ENCODE results near the gene FZR1. TPM values are rescaled to one million over a fixed set of nuclear protein-coding genes. Genes with fewer than 3 reads are reported as not detected.

FZR1 gene
- total RNA-seq = 16.2 and 19.4 TPM in 2 replicates

DNA sequence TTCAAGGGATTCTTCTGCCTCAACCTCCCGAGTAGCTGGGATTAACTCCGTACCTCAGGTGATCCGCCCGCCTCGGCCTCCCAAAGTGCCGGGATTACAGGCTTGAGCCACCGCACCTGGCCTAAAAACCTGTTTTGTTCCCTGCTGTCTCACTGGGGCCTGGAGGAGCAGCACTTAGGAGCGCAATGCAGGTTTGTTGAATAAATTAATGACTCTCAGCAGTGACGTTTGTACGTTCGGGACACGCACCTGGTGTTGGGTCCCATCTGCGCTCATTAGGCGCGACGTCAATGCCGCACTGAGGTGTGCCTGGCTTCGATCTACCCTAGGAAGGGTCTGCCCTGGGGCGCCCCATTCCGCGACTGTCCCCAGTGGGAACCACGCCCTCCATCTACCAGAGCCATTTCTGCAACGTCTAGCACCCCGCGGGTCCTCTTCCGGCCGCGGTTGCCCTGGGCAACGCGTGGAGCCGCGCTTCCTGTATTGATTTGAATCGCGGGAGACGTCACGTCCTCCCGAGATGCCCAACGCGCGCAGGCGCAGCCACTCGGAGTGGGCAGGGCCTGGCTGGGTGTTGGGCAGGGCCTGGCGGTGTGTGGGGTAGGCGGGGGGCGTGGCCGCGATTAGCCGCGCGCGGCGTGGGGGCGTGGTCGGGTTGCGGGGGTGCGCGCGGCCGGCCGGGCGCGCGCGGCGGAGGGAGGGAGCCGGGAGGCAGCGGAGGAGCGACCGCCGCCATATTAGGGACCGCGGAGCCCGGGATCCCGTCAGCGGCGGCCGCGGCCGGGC, at the start of gene FZR1:
TSS of gene FZR1 (plus strand) at position 714 of the 786 bp plus-strand sequence. CDS start 16,679 bp downstream, outside the sequence.

GRCh38 chr19:3480383-3481091, 25.6 kb upstream of the FZR1 start, which contains the start of gene SMIM24:
SMIM24 (minus strand) TSS chr19:3480525; CDS start chr19:3480463, 62 bp downstream.

DNA sequence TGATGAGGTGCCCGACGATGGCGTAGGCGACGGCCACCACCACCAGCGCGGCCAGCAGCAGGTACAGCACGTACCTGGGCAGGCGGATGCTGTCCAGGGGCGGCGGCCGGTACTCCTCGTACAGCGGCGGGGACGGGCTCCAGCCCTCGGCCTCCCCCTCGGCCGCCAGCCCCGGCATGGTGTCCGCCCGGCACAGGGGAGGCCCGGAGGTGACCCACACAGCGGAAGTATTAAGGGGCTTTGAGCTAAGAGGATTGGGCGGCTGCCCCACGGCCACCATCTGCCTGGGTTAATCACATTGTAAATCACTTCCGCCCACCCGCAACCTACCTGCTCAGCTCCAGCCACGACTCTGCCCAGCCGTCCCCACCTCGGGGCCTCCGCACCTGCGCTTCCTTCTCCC, 22.9 kb upstream of the FZR1 start, which contains the start of gene SMIM44:
TSS of gene SMIM44 (minus strand) at position 216 of the 403 bp plus-strand sequence. CDS start at position 178, 38 bp downstream.

GRCh38 chr19:3500429-3501101, 5.5 kb upstream of the FZR1 start, which contains the start of gene DOHH:
DOHH (minus strand) TSS chr19:3500674; CDS start chr19:3496814, 3,860 bp downstream.

GRCh38 chr19:3538965-3539755, 33.0 kb downstream of the FZR1 start, which contains the start of gene TEKTIP1:
TEKTIP1 (plus strand) TSS chr19:3539174; CDS start chr19:3539178, 4 bp downstream.

DNA sequence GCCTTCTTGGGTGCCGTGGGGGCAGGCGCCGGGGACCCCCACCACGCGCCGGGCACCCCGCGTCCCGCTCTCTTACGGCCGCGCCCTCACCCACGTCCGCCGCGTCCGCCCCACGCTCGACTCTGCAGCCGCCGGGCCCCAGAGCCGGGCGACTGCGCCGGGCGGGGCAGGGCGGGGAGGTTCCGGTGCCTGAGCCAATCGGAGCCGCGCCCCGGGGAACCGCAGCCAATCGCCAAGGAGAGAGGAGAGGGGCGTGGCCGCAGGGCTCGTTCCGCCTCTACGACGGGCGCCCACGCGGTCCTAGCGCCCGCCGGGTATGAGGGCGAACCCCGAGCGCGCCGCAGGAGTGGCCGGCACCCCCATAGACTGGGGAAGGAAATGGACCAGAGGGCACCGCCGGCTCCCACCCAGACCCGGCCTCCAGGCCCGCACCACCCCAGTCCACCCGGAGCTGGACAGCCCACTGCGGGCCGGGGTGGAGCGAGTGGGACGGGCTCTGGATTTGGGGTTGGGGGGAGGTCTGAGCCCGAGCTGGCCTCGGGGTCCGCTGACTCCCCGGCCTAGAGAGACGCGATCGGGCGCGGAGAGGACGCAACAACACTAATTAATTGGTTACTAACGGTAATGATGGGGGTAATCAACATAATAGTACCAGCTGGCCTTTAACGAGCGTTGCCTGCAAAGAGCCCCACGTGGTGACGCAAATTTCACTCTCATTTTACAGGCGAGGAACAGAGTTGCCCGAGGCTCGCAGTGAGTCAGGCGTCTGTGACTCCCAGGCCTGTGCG, 51.5 kb downstream of the FZR1 start, which contains the start of gene MFSD12:
TSS of gene MFSD12 (minus strand) at position 126 of the 788 bp plus-strand sequence. CDS start 183 bp downstream, outside the sequence.

GRCh38 chr19:3572855-3573161, 66.7 kb downstream of the FZR1 start, which contains the start of gene HMG20B:
HMG20B (plus strand) TSS chr19:3572944; CDS start chr19:3573310, 366 bp downstream.

GRCh38 chr19:3585301-3586126, 79.4 kb downstream of the FZR1 start, which contains the start of gene GIPC3:
GIPC3 (plus strand) TSS chr19:3585478; CDS start chr19:3585598, 120 bp downstream.

Other genes starting within 250 kb of the FZR1 start
- gene NFIC, start 139.7 kb upstream of the FZR1 start, total RNA-seq = 36.3 and 65.0 TPM in 2 replicates
- gene SMIM24, start 25.8 kb upstream of the FZR1 start, total RNA-seq = not detected in 2 replicates
- gene SMIM44, start 22.9 kb upstream of the FZR1 start, total RNA-seq = not detected in 2 replicates
- 12.2 and 18.8 TPM in 2 replicates for gene DOHH, start 5.6 kb upstream of the FZR1 start, total RNA-seq
- not detected in 2 replicates for gene TEKTIP1, start 32.9 kb downstream of the FZR1 start, total RNA-seq
- 56.2 and 65.9 TPM in 2 replicates for gene MFSD12, start 51.3 kb downstream of the FZR1 start, total RNA-seq
- gene HMG20B, start 66.6 kb downstream of the FZR1 start, total RNA-seq = 92.5 and 95.8 TPM in 2 replicates
- gene GIPC3, start 79.2 kb downstream of the FZR1 start, total RNA-seq = 0.12 and 0.34 TPM in 2 replicates
- gene TBXA2R, start 100.6 kb downstream of the FZR1 start, total RNA-seq = 0.47 and 1.4 TPM in 2 replicates
- gene CACTIN, start 120.5 kb downstream of the FZR1 start, total RNA-seq = 21.6 and 23.5 TPM in 2 replicates
- 37.3 and 42.4 TPM in 2 replicates for gene PIP5K1C, start 194.2 kb downstream of the FZR1 start, total RNA-seq
- not detected in 2 replicates for gene TJP3, start 202.1 kb downstream of the FZR1 start, total RNA-seq